ENCODE measurements around the gene PRR36. TPM values are rescaled to one million over a fixed set of nuclear protein-coding genes. Genes with fewer than 3 reads are reported as not detected.

PRR36 gene
- total RNA-seq, 4 donors from 2014 or later: not detected

DNA sequence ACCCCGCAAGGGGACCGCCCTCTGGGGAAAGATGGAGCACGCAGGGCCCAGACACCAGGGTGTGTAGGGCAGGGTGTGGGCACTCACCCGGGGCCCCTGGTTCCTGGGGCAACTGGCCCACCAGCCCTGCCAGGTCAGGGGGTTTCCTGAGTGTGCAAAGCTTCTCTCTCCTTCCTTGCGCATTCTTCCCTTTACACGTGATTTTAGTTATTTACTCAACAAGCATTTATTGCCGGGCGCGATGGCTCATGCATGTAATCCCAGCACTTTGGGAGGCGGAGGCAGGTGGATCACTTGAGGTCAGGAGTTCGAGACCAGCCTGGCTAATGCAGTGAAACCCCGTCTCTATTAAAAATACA is 20.4 kb downstream of the PRR36 start:
- DNase-seq: no peak
- H3K9me3 ChIP-seq: no peaks in the 10 kb centered on the region
- no peak for TF ChIP-seq POLR2A (IDR thresholded peaks at IDR 0.05)
- TF ChIP-seq, protein P1, sequence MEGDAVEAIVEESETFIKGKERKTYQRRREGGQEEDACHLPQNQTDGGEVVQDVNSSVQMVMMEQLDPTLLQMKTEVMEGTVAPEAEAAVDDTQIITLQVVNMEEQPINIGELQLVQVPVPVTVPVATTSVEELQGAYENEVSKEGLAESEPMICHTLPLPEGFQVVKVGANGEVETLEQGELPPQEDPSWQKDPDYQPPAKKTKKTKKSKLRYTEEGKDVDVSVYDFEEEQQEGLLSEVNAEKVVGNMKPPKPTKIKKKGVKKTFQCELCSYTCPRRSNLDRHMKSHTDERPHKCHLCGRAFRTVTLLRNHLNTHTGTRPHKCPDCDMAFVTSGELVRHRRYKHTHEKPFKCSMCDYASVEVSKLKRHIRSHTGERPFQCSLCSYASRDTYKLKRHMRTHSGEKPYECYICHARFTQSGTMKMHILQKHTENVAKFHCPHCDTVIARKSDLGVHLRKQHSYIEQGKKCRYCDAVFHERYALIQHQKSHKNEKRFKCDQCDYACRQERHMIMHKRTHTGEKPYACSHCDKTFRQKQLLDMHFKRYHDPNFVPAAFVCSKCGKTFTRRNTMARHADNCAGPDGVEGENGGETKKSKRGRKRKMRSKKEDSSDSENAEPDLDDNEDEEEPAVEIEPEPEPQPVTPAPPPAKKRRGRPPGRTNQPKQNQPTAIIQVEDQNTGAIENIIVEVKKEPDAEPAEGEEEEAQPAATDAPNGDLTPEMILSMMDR (IDR thresholded peaks at IDR 0.05): no peak
- peaks cover 0 to 6% (median 0%) of the 10 kb centered on the region in 4 donors for H3K4me1 ChIP-seq
- no peak overlapping the region for H3K4me3 ChIP-seq
- no peaks in the 10 kb centered on the region for H3K36me3 ChIP-seq
- H3K27ac ChIP-seq: no peak overlapping the region
- no peaks in the 10 kb centered on the region for H3K27me3 ChIP-seq

DNA sequence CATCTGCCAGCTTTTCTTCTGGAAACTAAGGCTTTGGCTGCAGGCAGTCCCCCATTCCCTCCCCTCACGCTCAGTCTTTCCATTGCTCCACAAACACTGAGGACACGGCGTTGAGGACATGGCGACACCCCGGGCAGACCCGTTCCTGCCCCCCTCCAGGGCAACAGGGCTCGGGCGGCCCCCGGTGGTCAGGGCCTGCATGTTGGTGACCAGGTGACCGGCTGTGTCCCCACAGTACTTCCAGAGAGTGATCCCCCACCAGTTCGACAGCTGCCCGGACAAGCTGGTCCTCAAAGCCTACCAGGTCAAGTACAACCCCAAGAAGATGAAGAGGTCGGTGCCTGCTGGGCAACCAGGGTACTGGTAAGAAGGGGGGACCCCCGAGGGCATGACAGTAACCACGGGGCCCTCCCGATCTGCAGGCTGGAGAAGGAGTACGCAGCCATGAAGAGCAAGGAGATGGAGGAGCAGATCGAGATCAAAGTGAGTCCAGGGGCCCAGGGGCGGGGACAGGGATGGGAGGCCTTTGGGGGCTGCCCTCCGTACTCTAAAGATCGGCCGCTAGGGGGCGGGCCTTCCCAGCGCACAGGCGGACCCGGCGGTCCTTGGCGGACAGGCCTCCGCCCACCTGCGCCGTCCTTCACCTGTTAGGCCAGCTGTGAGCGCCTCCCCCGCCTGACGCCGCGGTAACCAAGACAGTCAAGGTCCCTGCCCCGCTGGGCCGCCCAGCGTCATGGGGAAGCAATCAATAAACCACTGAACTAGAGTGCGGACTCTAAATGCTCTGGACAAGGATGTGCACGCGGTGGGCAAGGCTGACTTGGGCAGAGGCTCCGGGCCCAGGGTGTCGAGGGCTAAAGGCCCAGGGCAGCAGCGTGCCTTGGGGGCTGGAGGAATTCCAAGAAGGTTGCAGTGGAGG is 21.1 kb downstream of the PRR36 start:
- Histone ChIP-seq H3K9me3 (no peaks in the 10 kb centered on the region), H3K4me1 (peaks cover 0 to 6% (median 0%) of the 10 kb centered on the region in 4 donors), H3K27me3 (no peaks in the 10 kb centered on the region), H3K4me3 (no peak overlapping the region), H3K36me3 (no peaks in the 10 kb centered on the region), H3K27ac (no peak overlapping the region)
- peak; percentile 70 to 90 (median 88) for DNase-seq
- TF ChIP-seq, protein P1 (IDR thresholded peaks at IDR 0.05): peak; percentile 59 to 80 (median 74)
- TF ChIP-seq POLR2A (IDR thresholded peaks at IDR 0.05): no peak

DNA sequence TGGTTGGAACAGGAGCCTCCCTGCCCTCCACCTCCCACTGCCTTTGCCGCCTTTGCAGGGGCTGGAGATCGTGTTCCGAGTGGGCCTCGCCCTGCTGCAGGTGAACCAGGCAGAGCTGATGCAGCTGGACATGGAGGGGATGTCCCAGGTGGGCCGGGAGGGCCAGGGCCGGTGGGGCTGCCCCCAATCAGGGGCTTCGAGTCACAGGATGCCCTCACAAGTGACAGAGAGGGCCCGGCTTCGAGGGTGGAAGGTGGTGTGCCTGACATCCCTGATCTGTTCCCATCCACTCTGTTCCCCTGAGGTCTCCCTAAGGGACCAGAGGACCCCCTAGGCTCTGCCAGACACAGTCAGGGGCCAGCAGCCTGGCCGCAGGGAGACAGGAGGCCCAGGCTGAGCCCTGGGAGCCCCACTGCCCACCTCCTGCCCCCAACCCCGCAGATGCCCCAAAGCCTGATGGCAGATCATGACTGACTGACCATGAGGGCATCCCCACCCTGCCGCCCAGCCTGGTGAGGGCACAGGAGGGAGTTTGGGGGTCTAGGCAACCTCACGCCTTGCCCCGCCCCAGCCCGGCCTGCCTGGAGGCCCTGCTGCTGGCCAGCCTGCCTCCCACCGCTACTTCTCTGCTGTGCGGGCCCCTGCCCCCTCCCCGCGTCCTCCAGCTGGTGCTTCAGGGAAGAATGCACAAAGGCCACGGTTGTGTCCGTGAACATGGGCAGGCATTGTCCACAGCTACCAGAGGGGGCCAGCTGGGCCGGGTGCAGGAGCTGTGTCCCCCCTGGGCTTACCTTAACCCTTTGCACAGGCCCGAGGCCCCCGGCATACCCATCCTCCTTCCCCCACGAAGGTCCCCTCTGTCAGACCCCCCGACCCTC is 22.3 kb downstream of the PRR36 start:
- H3K9me3 ChIP-seq: no peaks in the 10 kb centered on the region
- H3K27ac ChIP-seq: no peak overlapping the region
- peak in 1 of 3 donors; percentile 45 for DNase-seq

DNA sequence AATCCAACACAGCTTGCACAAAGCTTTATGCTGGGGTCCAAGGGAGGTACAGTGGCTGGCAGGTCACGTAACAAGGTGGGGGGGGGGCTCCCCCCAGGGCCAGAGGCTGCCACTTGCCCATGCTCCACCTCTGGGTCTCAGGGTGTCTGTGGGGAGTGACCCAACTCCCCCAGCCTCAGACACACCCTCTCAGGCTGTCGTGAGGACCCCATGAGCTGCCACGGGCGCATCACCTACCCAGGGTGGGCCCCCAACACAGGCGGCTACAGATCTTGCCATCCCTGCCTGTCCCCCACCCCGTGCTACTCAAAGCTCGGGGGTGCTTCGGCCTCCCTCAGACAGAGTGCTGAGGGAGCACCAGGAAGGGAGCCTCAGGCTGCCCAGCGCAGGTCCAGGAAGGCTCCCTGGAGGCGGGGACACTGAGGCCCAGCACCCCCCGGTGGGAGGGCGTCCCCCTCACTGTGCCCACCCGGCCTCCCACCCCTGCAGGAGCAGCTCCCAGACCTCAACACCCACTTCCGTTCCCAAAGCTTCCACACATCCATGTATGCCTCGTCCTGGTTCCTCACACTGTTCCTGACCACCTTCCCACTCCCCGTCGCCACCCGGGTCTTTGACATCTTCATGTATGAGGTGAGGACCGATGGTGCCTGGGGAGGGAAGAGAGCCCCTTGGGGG is 23.1 kb downstream of the PRR36 start:
- TF ChIP-seq, protein P1 (IDR thresholded peaks at IDR 0.05): no peak
- no peak for TF ChIP-seq POLR2A (IDR thresholded peaks at IDR 0.05)
- Histone ChIP-seq H3K4me1 (peaks cover 0 to 6% (median 0%) of the 10 kb centered on the region in 4 donors), H3K27me3 (no peaks in the 10 kb centered on the region), H3K9me3 (no peaks in the 10 kb centered on the region), H3K4me3 (no peak overlapping the region), H3K27ac (no peak overlapping the region), H3K36me3 (no peaks in the 10 kb centered on the region)
- DNase-seq: peak in 1 of 3 donors; percentile 36

More for the DNA sequence above, 22.3 kb downstream of the PRR36 start:
- TF ChIP-seq POLR2A (IDR thresholded peaks at IDR 0.05): no peak
- TF ChIP-seq, protein P1 (IDR thresholded peaks at IDR 0.05): no peak
- peaks cover 0 to 6% (median 0%) of the 10 kb centered on the region in 4 donors for H3K4me1 ChIP-seq
- H3K36me3 ChIP-seq: no peaks in the 10 kb centered on the region
- no peak overlapping the region for H3K4me3 ChIP-seq
- H3K27me3 ChIP-seq: no peaks in the 10 kb centered on the region

Data from Peyer's patch (tissue), 4 donors.